SKM-1 (cell line): Measurements from ENCODE around the gene OTP.

Experiments used
- DNase-seq: peaks from one replicate; lab custom pipeline; 2025; ENCODE audit not compliant: unreplicated experiment; lab: John Stamatoyannopoulos, UW

The OTP gene

DNA sequence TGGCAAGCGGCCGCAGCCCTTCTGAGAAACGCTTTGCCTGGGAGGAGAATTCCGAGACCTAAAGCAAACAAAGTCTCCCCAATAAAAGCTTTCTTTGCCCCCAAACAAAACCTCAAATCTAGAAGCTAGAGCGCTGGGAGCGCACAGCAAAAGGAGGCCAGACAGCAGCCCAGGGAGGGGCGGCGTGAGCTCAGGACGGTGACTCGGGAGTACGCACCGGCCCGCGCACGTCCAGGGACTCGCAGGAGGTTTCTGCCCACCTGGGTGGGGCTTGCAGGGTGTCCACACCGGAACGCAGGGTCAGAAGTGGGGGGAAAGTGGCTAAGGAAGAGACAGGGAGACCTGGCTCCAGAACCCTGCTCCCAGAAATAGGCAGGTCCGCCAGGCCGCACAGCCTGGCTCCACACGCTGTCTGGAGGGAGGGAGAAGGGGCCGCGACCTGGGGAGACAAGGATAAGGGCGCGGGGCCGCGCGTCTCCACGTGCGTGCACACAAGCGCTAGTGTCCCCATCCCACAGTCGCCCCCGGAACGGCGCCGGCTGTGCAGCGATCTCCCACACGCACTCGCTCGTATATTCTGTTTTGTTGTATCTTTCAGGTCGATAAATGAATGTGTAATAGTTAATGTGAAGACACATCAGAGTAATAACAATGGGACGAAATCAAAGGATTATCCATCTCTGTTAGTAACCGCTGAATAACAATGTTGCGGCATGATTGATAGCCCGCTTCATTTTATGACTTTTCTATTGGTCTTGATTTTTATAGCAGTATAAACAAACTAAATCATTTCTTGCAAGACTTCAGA is 2.3 kb upstream of the OTP start:
- DNase-seq, result no peak

- DNase-seq, result no peak
Measured at GRCh38 chr5:77638763-77639671, 504 bp upstream of the OTP start.

GRCh38 chr5:77637170-77637997 is 1.1 kb downstream of the OTP start:
- DNase-seq, result no peak

DNA sequence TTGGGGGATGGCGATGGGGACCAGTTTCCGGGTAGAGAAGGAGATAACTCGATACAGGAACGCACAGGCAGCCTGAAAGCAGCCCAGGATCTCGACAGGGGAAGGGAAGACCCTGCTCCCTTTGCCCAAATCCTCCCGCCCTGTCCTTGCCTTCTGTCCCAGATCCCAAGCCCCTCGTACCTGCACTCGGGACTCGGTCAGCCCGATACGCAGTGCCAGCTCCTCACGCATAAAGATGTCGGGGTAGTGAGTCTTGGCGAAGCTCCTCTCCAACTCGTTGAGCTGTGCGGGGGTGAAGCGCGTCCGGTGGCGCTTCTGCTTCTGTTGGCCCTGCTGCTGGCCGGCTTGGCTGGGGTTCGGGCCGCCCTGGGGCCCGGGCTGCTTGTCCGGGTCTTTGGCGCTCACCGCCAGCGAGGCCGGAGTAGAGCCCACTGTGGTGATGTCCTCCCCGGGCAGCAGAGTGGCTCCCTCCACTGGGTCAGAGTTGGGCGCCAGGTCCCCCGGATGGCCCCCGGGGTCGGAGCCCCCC is 1.8 kb downstream of the OTP start:
- DNase-seq, result no peak

DNA sequence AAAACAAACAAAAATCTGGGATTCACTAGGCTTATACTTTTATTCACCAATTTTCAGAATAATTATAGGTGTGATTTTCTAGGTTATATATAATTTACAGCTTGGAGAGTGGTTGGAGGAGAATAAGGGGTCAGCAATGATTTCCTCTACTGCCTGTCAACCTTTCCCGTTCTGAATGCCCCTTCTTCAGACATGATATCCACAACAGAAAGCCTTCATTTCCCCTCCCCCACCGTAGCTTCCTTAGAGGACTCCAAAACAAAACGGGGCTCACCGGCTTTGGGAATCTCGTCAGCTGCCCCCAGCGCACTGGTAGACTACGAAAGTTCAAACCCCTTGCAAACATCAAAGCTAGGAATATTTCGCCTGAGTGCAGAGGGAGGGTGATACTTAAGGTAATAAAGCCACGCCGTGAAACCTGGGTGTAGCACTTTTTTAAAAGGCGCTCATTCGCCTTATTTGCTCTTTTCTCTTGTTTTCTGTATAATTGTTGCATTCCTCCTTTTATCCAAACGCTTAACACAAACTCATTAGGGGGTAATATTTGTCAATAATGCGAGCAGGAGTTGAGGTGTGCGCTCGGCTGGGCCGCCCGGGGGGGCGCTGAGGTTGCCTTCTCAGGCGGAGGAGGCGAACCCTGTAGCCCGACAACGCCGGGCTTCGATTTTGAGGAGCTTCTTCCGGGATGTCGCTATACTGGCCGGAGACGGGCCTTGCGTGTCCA is 2.4 kb downstream of the OTP start:
- no peak for DNase-seq

- no peak for DNase-seq
Measured at GRCh38 chr5:77635067-77635916, 3.2 kb downstream of the OTP start.

GRCh38 chr5:77633709-77634108 is 4.8 kb downstream of the OTP start:
- DNase-seq, result no peak

DNA sequence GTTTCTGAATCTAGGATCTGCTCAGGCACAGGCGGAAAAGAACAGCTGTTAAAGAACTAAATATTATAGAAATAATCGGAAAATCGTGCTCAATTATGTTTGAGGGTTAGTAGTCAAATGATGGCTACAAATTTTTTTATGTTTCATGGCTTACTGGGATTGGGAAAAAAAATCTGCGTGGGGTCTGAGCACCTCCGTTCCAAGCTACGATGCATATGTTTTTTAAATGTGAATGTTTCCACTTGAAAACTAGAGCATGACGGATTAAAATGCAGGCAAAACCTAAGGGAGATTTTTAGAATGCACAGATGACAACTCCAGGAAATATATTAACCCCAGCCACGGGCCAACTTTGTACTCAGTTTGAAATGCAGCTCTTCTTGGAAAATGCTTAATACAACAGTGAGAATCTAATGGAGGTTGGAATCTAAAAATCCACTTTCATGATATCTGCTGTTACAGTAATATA is 5.3 kb downstream of the OTP start:
- DNase-seq, result no peak

- DNase-seq, result no peak
Measured at GRCh38 chr5:77632526-77633206, 5.8 kb downstream of the OTP start.

- no peak for DNase-seq
Measured at GRCh38 chr5:77630114-77630680, 8.3 kb downstream of the OTP start.

GRCh38 chr5:77629509-77630113 is 8.9 kb downstream of the OTP start:
- DNase-seq, result no peak

DNA sequence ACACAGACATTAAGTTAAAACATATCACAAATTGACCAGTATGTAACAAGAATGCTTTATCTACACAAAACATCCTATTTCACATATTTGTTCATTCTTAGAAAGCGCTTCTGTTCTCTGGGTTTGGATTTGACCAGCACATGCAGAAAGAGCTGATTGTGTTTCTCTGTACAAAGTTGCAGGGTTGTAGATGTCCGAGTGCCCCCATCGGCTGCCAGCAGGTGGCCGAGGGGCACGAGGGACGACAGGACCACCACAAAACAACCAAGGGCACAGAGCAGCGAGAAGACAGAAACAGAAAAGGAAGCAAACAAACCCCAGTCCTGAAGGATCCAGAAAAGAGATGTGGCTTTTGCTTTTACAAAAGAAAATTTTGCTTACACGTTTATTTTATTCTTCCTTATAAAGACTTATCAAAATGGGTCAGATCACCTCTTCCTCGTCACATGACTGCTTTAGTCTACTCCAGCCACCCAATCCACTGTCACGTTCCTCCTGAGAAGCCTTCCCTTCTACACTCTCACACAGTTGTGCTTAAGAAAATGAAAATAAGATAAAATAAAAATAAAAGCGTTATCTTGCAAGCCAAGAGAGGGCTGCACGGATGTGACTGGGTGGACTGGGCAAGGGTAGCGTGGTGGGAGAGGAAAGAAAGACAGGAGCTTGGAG is 9.5 kb downstream of the OTP start:
- DNase-seq, result no peak

GRCh38 chr5:77627869-77628674 is 10.4 kb downstream of the OTP start:
- DNase-seq, result no peak

- DNase-seq, result no peak
Measured at GRCh38 chr5:77623203-77623740, 15.2 kb downstream of the OTP start.

GRCh38 chr5:77621440-77621839 is 17.1 kb downstream of the OTP start:
- no peak for DNase-seq

- DNase-seq, result no peak
Measured at GRCh38 chr5:77620405-77620804, 18.1 kb downstream of the OTP start.
